ENCODE measurements around the gene APH1A. TPM values are rescaled to one million over a fixed set of nuclear protein-coding genes. Genes with fewer than 3 reads are reported as not detected.
"Not testable (repeated sequence)": the region's sequence is repeated elsewhere in the genome, so short reads cannot be mapped to it uniquely, and the experiment has no call there.

APH1A gene
- 94.2 TPM for total RNA-seq (ENCODE audit: unreplicated experiment)
- long read RNA-seq, partial matches to known transcripts: 0 of 5 reads
- long read RNA-seq, other reads (novel, unspliced or antisense): 0 of 5 reads

- TF ChIP-seq, protein P1, sequence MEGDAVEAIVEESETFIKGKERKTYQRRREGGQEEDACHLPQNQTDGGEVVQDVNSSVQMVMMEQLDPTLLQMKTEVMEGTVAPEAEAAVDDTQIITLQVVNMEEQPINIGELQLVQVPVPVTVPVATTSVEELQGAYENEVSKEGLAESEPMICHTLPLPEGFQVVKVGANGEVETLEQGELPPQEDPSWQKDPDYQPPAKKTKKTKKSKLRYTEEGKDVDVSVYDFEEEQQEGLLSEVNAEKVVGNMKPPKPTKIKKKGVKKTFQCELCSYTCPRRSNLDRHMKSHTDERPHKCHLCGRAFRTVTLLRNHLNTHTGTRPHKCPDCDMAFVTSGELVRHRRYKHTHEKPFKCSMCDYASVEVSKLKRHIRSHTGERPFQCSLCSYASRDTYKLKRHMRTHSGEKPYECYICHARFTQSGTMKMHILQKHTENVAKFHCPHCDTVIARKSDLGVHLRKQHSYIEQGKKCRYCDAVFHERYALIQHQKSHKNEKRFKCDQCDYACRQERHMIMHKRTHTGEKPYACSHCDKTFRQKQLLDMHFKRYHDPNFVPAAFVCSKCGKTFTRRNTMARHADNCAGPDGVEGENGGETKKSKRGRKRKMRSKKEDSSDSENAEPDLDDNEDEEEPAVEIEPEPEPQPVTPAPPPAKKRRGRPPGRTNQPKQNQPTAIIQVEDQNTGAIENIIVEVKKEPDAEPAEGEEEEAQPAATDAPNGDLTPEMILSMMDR (IDR thresholded peaks at IDR 0.05; ENCODE audit: partially characterized antibody, unreplicated experiment): no peak
Observed at GRCh38 chr1:150268705-150269403, at the start of gene APH1A. TSS of gene APH1A (minus strand) at chr1:150269016. CDS start at chr1:150268810, 206 bp downstream.

GRCh38 chr1:150314691-150315090 lies 45.9 kb upstream of the APH1A start:
- not testable (repeated sequence) for H3K4me1 Mint-ChIP-seq (ENCODE audit: low read depth, unreplicated experiment)

More at GRCh38 chr1:150268705-150269403, at the start of gene APH1A:
- peaks cover 17% of the 10 kb centered on the region for H3K9me3 Mint-ChIP-seq (ENCODE audit: unreplicated experiment)
- DNase-seq: peak; percentile 96
- peak within 1 kb of the TSS; percentile 99 for H3K27ac Mint-ChIP-seq (ENCODE audit: unreplicated experiment)
- peaks cover 9% of the 10 kb centered on the region for H3K27me3 Mint-ChIP-seq (ENCODE audit: unreplicated experiment)
- peaks cover 21% of the 10 kb centered on the region for H3K4me1 Mint-ChIP-seq (ENCODE audit: low read depth, unreplicated experiment)
- no peaks in the 10 kb centered on the region for H3K36me3 Mint-ChIP-seq (ENCODE audit: unreplicated experiment)
- peak within 1 kb of the TSS; percentile 93 for H3K4me3 Mint-ChIP-seq (ENCODE audit: unreplicated experiment)

GRCh38 chr1:150311762-150312161 lies 42.9 kb upstream of the APH1A start:
- H3K9me3 Mint-ChIP-seq (ENCODE audit: unreplicated experiment): no peaks in the 10 kb centered on the region
- H3K27ac Mint-ChIP-seq (ENCODE audit: unreplicated experiment): no peak overlapping the region
- TF ChIP-seq, protein P1 (IDR thresholded peaks at IDR 0.05; ENCODE audit: partially characterized antibody, unreplicated experiment): no peak
- H3K27me3 Mint-ChIP-seq (ENCODE audit: unreplicated experiment): peaks cover 3% of the 10 kb centered on the region
- H3K4me3 Mint-ChIP-seq (ENCODE audit: unreplicated experiment): no peak overlapping the region
- H3K4me1 Mint-ChIP-seq (ENCODE audit: low read depth, unreplicated experiment): peaks cover 4% of the 10 kb centered on the region
- H3K36me3 Mint-ChIP-seq (ENCODE audit: unreplicated experiment): no peaks in the 10 kb centered on the region
- DNase-seq: no peak

More at GRCh38 chr1:150314691-150315090, 45.9 kb upstream of the APH1A start:
- not testable (repeated sequence) for H3K36me3 Mint-ChIP-seq (ENCODE audit: unreplicated experiment); H3K27ac Mint-ChIP-seq (ENCODE audit: unreplicated experiment); H3K4me3 Mint-ChIP-seq (ENCODE audit: unreplicated experiment); H3K9me3 Mint-ChIP-seq (ENCODE audit: unreplicated experiment); H3K27me3 Mint-ChIP-seq (ENCODE audit: unreplicated experiment); DNase-seq

DNA sequence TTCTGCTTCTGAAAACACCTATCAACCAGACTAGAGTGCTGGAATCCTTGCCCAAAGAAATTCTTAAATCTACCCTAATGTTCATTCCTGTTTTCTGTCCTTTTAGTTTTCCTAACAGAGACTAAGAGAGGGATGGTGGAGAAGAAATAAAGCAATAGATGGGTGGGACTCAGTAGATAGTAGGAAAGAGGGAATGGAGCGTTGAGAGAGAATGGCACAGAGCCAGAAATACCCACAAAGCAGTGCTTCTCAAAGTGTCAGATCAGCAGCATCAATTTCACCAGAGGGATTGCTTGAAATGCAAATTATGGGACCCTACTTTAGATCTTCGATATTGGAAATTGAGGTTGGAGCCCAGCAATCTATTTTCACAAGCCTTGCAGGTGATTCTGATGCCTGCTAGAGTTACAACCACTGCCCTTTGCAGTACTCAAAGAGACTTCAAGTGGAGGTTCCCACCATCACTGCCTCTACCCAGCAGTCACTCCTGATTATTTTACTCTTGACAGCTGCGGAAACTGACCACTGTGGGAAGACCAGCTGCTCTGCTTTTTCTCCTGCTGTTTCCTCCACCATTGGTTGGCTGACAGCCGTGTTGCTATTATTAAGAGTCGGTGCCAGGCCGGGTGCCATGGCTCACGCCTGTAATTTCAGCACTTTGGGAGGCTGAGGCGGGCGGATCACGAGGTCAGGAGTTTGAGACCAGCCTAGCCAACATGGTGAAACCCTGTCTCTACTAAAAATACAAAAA lies 41.1 kb upstream of the APH1A start:
- TF ChIP-seq, protein P1 (IDR thresholded peaks at IDR 0.05; ENCODE audit: partially characterized antibody, unreplicated experiment): no peak
- H3K9me3 Mint-ChIP-seq (ENCODE audit: unreplicated experiment): no peaks in the 10 kb centered on the region
- peaks cover 3% of the 10 kb centered on the region for H3K27me3 Mint-ChIP-seq (ENCODE audit: unreplicated experiment)
- H3K4me1 Mint-ChIP-seq (ENCODE audit: low read depth, unreplicated experiment): peaks cover 4% of the 10 kb centered on the region
- no peak for DNase-seq
- no peak overlapping the region for H3K4me3 Mint-ChIP-seq (ENCODE audit: unreplicated experiment)
- H3K27ac Mint-ChIP-seq (ENCODE audit: unreplicated experiment): no peak overlapping the region
- H3K36me3 Mint-ChIP-seq (ENCODE audit: unreplicated experiment): no peaks in the 10 kb centered on the region

- H3K9me3 Mint-ChIP-seq (ENCODE audit: unreplicated experiment); H3K4me3 Mint-ChIP-seq (ENCODE audit: unreplicated experiment); H3K4me1 Mint-ChIP-seq (ENCODE audit: low read depth, unreplicated experiment); DNase-seq; H3K27ac Mint-ChIP-seq (ENCODE audit: unreplicated experiment); H3K36me3 Mint-ChIP-seq (ENCODE audit: unreplicated experiment); H3K27me3 Mint-ChIP-seq (ENCODE audit: unreplicated experiment): not testable (repeated sequence)
Observed at GRCh38 chr1:150308585-150308984, 39.8 kb upstream of the APH1A start.

- no peak overlapping the region for H3K4me3 Mint-ChIP-seq (ENCODE audit: unreplicated experiment)
- H3K27ac Mint-ChIP-seq (ENCODE audit: unreplicated experiment): no peak overlapping the region
- peaks cover 2% of the 10 kb centered on the region for H3K27me3 Mint-ChIP-seq (ENCODE audit: unreplicated experiment)
- DNase-seq: no peak
- TF ChIP-seq, protein P1 (IDR thresholded peaks at IDR 0.05; ENCODE audit: partially characterized antibody, unreplicated experiment): no peak
- peaks cover 4% of the 10 kb centered on the region for H3K36me3 Mint-ChIP-seq (ENCODE audit: unreplicated experiment)
- H3K4me1 Mint-ChIP-seq (ENCODE audit: low read depth, unreplicated experiment): no peaks in the 10 kb centered on the region
- H3K9me3 Mint-ChIP-seq (ENCODE audit: unreplicated experiment): no peaks in the 10 kb centered on the region
Observed at GRCh38 chr1:150302902-150303301, 34.1 kb upstream of the APH1A start.

All from glutamatergic neuron (in vitro differentiated cells).